Neural cell (in vitro differentiated cells): ENCODE measurements around the gene CSMD2. TPM values are rescaled to one million over a fixed set of nuclear protein-coding genes. Genes with fewer than 3 reads are reported as not detected.

Experiments
- H2AFZ ChIP-seq: fragments of 200-600, 300-800 bp; sonication (generic), shearing (Covaris generic); 2 replicates; pipeline ENCODE4 v1.6.0; 2014; ENCODE audit warnings: low read depth, mild to moderate bottlenecking, antibody characterized with exemption, low read length, moderate library complexity
- H3F3A ChIP-seq: fragments of 200-600 bp; shearing (Covaris generic); 2 replicates; pipeline ENCODE4 v1.6.1; 2016; ENCODE audit warnings: mild to moderate bottlenecking, moderate library complexity, mixed read lengths, antibody characterized with exemption, low read length; ENCODE audit not compliant: insufficient read depth, poor library complexity, severe bottlenecking
- H3K27ac ChIP-seq: fragments of 200-600, 300-800 bp; sonication (generic), shearing (Covaris generic); 2 replicates; pipeline ENCODE4 v1.5.1; 2014; ENCODE audit warnings: mild to moderate bottlenecking, low read length, moderate library complexity
- H3K27me3 ChIP-seq: fragments of 300-800, 200-600 bp; sonication (generic), shearing (Covaris generic); 2 replicates; pipeline ENCODE4 v1.6.0; 2014; ENCODE audit warnings: mild to moderate bottlenecking, low read depth, low read length, moderate library complexity; ENCODE audit not compliant: insufficient read depth
- H3K36me3 ChIP-seq: fragments of 300-800, 200-600 bp; sonication (generic), shearing (Covaris generic); 2 replicates; pipeline ENCODE4 v1.5.1; 2014; ENCODE audit warnings: mild to moderate bottlenecking, antibody characterized with exemption, low read length, moderate library complexity; ENCODE audit not compliant: insufficient read depth
- H3K4me2 ChIP-seq: fragments of 300-800, 200-600 bp; sonication (generic), shearing (Covaris generic); 2 replicates; pipeline ENCODE4 v1.6.0; 2014; ENCODE audit warnings: mild to moderate bottlenecking, low read length
- H3K4me3 ChIP-seq: fragments of 300-800, 200-600 bp; sonication (generic), shearing (Covaris generic); 2 replicates; pipeline ENCODE4 v1.5.1; 2014; ENCODE audit warnings: mild to moderate bottlenecking, low read length, moderate library complexity
- H3K79me2 ChIP-seq: fragments of 200-600 bp; shearing (Covaris generic); replicated peaks from 2 replicates; pipeline ENCODE4 v1.6.0; 2014; ENCODE audit warnings: mild to moderate bottlenecking, low read length, moderate library complexity; ENCODE audit not compliant: insufficient read depth
- H3K9ac ChIP-seq: fragments of 300-800, 200-600 bp; sonication (generic), shearing (Covaris generic); 2 replicates; pipeline ENCODE4 v1.6.1; 2016; ENCODE audit warnings: mild to moderate bottlenecking, low read length, mixed read lengths
- H3K9me2 ChIP-seq: fragments of 200-600 bp; shearing (Covaris generic); 2 replicates; pipeline ENCODE4 v1.6.1; 2016; ENCODE audit warnings: mild to moderate bottlenecking, low read length, mixed read lengths; ENCODE audit not compliant: insufficient read depth
- H3K9me3 ChIP-seq: fragments of 200-600, 300-800 bp; sonication (generic), shearing (Covaris generic); 2 replicates; pipeline ENCODE4 v1.6.1; 2016; ENCODE audit warnings: mild to moderate bottlenecking, mixed run types, low read length, moderate library complexity, mixed read lengths
- H4K20me1 ChIP-seq: fragments of 200-600 bp; shearing (Covaris generic); 2 replicates; pipeline ENCODE4 v1.6.1; 2016; ENCODE audit warnings: mild to moderate bottlenecking, mixed run types; ENCODE audit not compliant: insufficient read depth
- EP300 ChIP-seq: fragments of 450-650 bp; conservative IDR thresholded peaks from 2 replicates; pipeline ENCODE4 v1.6.1; 2014; ENCODE audit warnings: antibody characterized with exemption, mild to moderate bottlenecking, moderate library complexity; ENCODE audit not compliant: poor library complexity, severe bottlenecking
- EZH2 ChIP-seq: fragments of 200-600, 300-800 bp; shearing (Covaris generic), sonication (generic); IDR thresholded peaks from 2 replicates; pipeline ENCODE4 v1.6.1; 2014; ENCODE audit warnings: antibody characterized with exemption, low read length, borderline replicate concordance, mild to moderate bottlenecking; ENCODE audit not compliant: insufficient read depth, poor library complexity, severe bottlenecking
- MXI1 ChIP-seq: fragments of 450-650 bp; conservative IDR thresholded peaks from 2 replicates; pipeline ENCODE4 v1.6.1; 2014; ENCODE audit warnings: antibody characterized with exemption, mild to moderate bottlenecking; ENCODE audit not compliant: poor library complexity, severe bottlenecking
- POLR2AphosphoS5 ChIP-seq: IDR thresholded peaks from 2 replicates; pipeline ENCODE4 v1.6.1; 2012
- RAD21 ChIP-seq: fragments of 450-650 bp; conservative IDR thresholded peaks from 2 replicates; pipeline ENCODE4 v1.6.1; 2014; ENCODE audit warnings: antibody characterized with exemption, mild to moderate bottlenecking, moderate library complexity
- SMC3 ChIP-seq: fragments of 450-650 bp; conservative IDR thresholded peaks from 2 replicates; pipeline ENCODE4 v1.6.1; 2014; ENCODE audit warnings: antibody characterized with exemption, mild to moderate bottlenecking, moderate library complexity; ENCODE audit not compliant: poor library complexity
- TAF1 ChIP-seq: IDR thresholded peaks from 2 replicates; pipeline ENCODE4 v1.6.1; 2012; ENCODE audit warnings: low read depth
- polyA plus RNA-seq: library from polyadenylated mRNA; depleted of rRNA; stranded (reverse); fragments of >200 nt; gene quantifications from 2 replicates; pipeline ENCODE4 v1.2.3, GENCODE V29; 2014
- TF ChIP-seq, protein P1 (sequence below): IDR thresholded peaks from 2 replicates; pipeline ENCODE4 v1.6.1; 2012; ENCODE audit warnings: borderline replicate concordance
- TF ChIP-seq, protein P2 (sequence below): fragments of 450-650 bp; IDR thresholded peaks from 2 replicates; pipeline ENCODE4 v1.5.1; 2014; ENCODE audit warnings: antibody characterized with exemption, mild to moderate bottlenecking, moderate library complexity; ENCODE audit not compliant: poor library complexity, severe bottlenecking

Gene CSMD2
- polyA plus RNA-seq, 1 donor from 2014 or later = 9.6 TPM

DNA sequence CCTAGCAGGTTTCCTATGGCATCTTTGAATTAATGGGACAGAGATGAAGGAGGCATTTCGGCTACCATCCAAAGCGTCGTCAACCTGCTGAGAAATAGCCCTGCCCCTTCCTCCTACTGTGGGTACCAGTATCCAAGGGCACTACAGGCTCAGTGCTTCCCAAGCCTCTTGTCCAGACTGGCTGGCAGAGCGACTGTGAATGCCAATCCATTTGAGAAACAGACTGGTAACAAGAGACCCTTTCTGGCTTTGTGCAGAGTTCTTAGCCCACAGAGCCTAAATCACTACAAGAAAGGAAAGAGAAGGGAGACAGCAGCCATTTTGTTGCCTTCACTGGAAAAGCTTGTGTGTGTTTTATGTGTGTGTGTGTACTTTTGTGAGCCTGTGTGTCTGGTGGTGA lies 185.7 kb downstream of the CSMD2 start:
- H3F3A ChIP-seq = no peaks in the 10 kb centered on the region
- no peak overlapping the region for H3K9ac ChIP-seq
- no peak overlapping the region for H3K4me2 ChIP-seq
- H4K20me1 ChIP-seq = no peaks in the 10 kb centered on the region
- H3K9me2 ChIP-seq = no peaks in the 10 kb centered on the region
- no peaks in the 10 kb centered on the region for H3K36me3 ChIP-seq
- no peaks in the 10 kb centered on the region for H3K79me2 ChIP-seq
- H3K27me3 ChIP-seq = no peaks in the 10 kb centered on the region
- H3K9me3 ChIP-seq = no peaks in the 10 kb centered on the region
- no peak overlapping the region for H3K4me3 ChIP-seq
- no peak overlapping the region for H3K27ac ChIP-seq
- TF ChIP-seq EP300 = no peak
- TF ChIP-seq POLR2AphosphoS5 = no peak
- TF ChIP-seq RAD21 = no peak
- TF ChIP-seq MXI1 = no peak
- TF ChIP-seq TAF1 = no peak
- TF ChIP-seq, protein P1, sequence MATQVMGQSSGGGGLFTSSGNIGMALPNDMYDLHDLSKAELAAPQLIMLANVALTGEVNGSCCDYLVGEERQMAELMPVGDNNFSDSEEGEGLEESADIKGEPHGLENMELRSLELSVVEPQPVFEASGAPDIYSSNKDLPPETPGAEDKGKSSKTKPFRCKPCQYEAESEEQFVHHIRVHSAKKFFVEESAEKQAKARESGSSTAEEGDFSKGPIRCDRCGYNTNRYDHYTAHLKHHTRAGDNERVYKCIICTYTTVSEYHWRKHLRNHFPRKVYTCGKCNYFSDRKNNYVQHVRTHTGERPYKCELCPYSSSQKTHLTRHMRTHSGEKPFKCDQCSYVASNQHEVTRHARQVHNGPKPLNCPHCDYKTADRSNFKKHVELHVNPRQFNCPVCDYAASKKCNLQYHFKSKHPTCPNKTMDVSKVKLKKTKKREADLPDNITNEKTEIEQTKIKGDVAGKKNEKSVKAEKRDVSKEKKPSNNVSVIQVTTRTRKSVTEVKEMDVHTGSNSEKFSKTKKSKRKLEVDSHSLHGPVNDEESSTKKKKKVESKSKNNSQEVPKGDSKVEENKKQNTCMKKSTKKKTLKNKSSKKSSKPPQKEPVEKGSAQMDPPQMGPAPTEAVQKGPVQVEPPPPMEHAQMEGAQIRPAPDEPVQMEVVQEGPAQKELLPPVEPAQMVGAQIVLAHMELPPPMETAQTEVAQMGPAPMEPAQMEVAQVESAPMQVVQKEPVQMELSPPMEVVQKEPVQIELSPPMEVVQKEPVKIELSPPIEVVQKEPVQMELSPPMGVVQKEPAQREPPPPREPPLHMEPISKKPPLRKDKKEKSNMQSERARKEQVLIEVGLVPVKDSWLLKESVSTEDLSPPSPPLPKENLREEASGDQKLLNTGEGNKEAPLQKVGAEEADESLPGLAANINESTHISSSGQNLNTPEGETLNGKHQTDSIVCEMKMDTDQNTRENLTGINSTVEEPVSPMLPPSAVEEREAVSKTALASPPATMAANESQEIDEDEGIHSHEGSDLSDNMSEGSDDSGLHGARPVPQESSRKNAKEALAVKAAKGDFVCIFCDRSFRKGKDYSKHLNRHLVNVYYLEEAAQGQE = no peak
- no peak overlapping the region for H2AFZ ChIP-seq

DNA sequence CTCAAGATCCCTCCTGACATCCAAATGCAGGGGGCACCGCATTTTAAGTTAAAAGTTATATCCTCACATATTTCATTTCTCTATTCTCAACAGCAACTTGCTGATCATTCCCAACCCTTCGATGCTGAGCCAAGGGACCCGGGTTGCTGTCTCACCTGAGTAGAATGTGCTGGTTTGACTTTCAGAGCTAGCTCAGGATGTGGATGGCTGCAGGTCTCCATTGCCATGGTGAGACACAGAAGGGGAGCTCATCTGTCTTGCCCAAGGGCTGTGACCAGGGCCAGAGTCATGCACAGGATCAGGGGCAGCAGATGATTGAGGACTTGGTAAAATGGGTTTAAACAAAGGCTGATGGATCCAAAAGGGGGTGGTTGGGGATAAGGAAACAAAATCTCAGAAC lies 189.1 kb downstream of the CSMD2 start:
- Histone ChIP-seq H3K27ac (no peak overlapping the region), H3K4me3 (no peak overlapping the region), H3F3A (no peaks in the 10 kb centered on the region), H4K20me1 (no peaks in the 10 kb centered on the region), H3K79me2 (no peaks in the 10 kb centered on the region), H3K4me2 (no peak overlapping the region), H3K9me3 (no peaks in the 10 kb centered on the region), H3K9ac (no peak overlapping the region), H3K27me3 (no peaks in the 10 kb centered on the region), H2AFZ (no peak overlapping the region), H3K9me2 (no peaks in the 10 kb centered on the region), H3K36me3 (no peaks in the 10 kb centered on the region)
- TF ChIP-seq MXI1 (no peak), POLR2AphosphoS5 (no peak), RAD21 (no peak), TAF1 (no peak), SMC3 (no peak), EZH2 (no peak), EP300 (no peak)
- TF ChIP-seq, protein P1 = no peak
- TF ChIP-seq, protein P2, sequence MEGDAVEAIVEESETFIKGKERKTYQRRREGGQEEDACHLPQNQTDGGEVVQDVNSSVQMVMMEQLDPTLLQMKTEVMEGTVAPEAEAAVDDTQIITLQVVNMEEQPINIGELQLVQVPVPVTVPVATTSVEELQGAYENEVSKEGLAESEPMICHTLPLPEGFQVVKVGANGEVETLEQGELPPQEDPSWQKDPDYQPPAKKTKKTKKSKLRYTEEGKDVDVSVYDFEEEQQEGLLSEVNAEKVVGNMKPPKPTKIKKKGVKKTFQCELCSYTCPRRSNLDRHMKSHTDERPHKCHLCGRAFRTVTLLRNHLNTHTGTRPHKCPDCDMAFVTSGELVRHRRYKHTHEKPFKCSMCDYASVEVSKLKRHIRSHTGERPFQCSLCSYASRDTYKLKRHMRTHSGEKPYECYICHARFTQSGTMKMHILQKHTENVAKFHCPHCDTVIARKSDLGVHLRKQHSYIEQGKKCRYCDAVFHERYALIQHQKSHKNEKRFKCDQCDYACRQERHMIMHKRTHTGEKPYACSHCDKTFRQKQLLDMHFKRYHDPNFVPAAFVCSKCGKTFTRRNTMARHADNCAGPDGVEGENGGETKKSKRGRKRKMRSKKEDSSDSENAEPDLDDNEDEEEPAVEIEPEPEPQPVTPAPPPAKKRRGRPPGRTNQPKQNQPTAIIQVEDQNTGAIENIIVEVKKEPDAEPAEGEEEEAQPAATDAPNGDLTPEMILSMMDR = no peak
